Calu3 (cell line): ENCODE measurements around the gene BBS5. TPM values are rescaled to one million over a fixed set of nuclear protein-coding genes. Genes with fewer than 3 reads are reported as not detected.

Source experiments
- BruUV-seq: library from RNA; stranded (reverse); fragments of 400-500 nt; replicated peaks from 2 replicates; lab custom pipeline; 2021; lab: Mats Ljungman, UMichigan
- CTCF ChIA-PET: fragments of 300-600 bp; sonication (Branson Sonifier 250); formaldehyde crosslinking; loops from one replicate; lab custom pipeline; 2022; ENCODE audit warnings: antibody characterized with exemption; lab: Charles Lee
- DNase-seq: peaks from one replicate; pipeline ENCODE4 v3.0.0; 2022
- H3K27ac Mint-ChIP-seq: one replicate; pipeline ENCODE4 v1.8.0; 2022; ENCODE audit warnings: mixed read lengths; ENCODE audit not compliant: unreplicated experiment
- H3K27me3 Mint-ChIP-seq: one replicate; pipeline ENCODE4 v1.8.0; 2022; ENCODE audit warnings: mixed read lengths; ENCODE audit not compliant: unreplicated experiment
- H3K36me3 Mint-ChIP-seq: one replicate; pipeline ENCODE4 v1.8.0; 2022; ENCODE audit warnings: mild to moderate bottlenecking, moderate library complexity, mixed read lengths; ENCODE audit not compliant: insufficient read depth, unreplicated experiment
- H3K4me1 Mint-ChIP-seq: one replicate; pipeline ENCODE4 v1.8.0; 2022; ENCODE audit warnings: mild to moderate bottlenecking, low read depth, mixed read lengths; ENCODE audit not compliant: unreplicated experiment
- H3K4me3 Mint-ChIP-seq: one replicate; pipeline ENCODE4 v1.8.0; 2022; ENCODE audit warnings: mild to moderate bottlenecking, low read depth, moderate library complexity, mixed read lengths; ENCODE audit not compliant: unreplicated experiment
- H3K9me3 Mint-ChIP-seq: one replicate; pipeline ENCODE4 v1.8.0; 2022; ENCODE audit warnings: low read depth, mixed read lengths; ENCODE audit not compliant: unreplicated experiment
- intact Hi-C: fragments of 100-400 bp; cut with micrococcal nuclease; formaldehyde crosslinking; loops from one replicate; pipeline ENCODE4 v1.10.0; 2022; ENCODE audit not compliant: unreplicated experiment
- total RNA-seq: library from RNA; stranded (reverse); gene quantifications from 2 replicates; pipeline ENCODE4 v1.2.3, GENCODE V29; 2022
- TF ChIP-seq, protein P1 (sequence below): fragments of 200-600 bp; IDR thresholded peaks from one replicate; pipeline ENCODE4 v1.8.0; 2022; ENCODE audit warnings: antibody characterized with exemption; ENCODE audit not compliant: unreplicated experiment

Gene BBS5
- total RNA-seq, 1 experiment from 2014 or later: 3.3 TPM

GRCh38 chr2:169468841-169469240, 10.5 kb upstream of the BBS5 start:
- Mint-ChIP-seq H3K4me1 (no peaks in the 10 kb centered on the region), H3K9me3 (no peaks in the 10 kb centered on the region), H3K36me3 (no peaks in the 10 kb centered on the region), H3K27me3 (no peaks in the 10 kb centered on the region), H3K27ac (no peak overlapping the region), H3K4me3 (no peak overlapping the region)
- no TSS peak for BruUV-seq
- TF ChIP-seq, protein P1, sequence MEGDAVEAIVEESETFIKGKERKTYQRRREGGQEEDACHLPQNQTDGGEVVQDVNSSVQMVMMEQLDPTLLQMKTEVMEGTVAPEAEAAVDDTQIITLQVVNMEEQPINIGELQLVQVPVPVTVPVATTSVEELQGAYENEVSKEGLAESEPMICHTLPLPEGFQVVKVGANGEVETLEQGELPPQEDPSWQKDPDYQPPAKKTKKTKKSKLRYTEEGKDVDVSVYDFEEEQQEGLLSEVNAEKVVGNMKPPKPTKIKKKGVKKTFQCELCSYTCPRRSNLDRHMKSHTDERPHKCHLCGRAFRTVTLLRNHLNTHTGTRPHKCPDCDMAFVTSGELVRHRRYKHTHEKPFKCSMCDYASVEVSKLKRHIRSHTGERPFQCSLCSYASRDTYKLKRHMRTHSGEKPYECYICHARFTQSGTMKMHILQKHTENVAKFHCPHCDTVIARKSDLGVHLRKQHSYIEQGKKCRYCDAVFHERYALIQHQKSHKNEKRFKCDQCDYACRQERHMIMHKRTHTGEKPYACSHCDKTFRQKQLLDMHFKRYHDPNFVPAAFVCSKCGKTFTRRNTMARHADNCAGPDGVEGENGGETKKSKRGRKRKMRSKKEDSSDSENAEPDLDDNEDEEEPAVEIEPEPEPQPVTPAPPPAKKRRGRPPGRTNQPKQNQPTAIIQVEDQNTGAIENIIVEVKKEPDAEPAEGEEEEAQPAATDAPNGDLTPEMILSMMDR: no peak
- intact Hi-C loops: no loop called here
- DNase-seq: no peak
- CTCF ChIA-PET: interaction anchor here (0.6 to 1.0 kb wide), 2 partner anchors 10 to 902 kb away, joined by 3 to 6 read pairs; partner anchors contain the start of gene BBS5

DNA sequence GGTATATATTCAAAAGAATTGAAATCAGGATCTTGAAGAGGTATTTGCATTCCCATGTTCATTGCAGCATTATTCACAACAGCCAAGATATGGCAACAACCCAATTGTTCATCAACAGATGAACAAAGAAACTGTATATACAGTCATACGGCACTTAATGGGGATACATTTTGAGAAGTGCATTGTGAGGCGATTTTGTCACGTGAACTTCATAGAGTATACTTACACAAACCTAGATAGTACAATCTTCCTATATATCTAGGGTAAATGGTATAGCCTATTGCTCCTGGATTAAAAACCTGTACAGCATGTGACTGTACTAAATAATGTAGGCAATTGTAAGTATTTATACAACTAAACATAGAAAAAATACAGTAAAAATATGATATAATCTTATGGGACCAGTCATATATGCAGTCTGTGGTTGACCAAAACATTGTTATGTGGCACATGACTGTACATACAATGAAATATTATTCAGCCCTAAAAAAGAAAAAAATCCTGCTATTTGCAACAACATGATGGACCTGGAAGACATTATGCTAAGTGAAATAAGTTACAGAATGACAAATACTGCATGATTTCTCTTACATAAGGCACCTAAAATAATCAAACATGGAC, 9.2 kb upstream of the BBS5 start:
- no peak for DNase-seq
- no peaks in the 10 kb centered on the region for H3K36me3 Mint-ChIP-seq
- no peaks in the 10 kb centered on the region for H3K4me1 Mint-ChIP-seq
- no peak overlapping the region for H3K4me3 Mint-ChIP-seq
- no peaks in the 10 kb centered on the region for H3K9me3 Mint-ChIP-seq
- no TSS peak for BruUV-seq
- H3K27me3 Mint-ChIP-seq: no peaks in the 10 kb centered on the region
- CTCF ChIA-PET: interaction anchor here (1.0 kb wide), 1 partner anchor 9 kb away, joined by 6 read pairs; the partner anchor contains the start of gene BBS5
- H3K27ac Mint-ChIP-seq: no peak overlapping the region
- TF ChIP-seq, protein P1: no peak
- intact Hi-C loops: no loop called here

GRCh38 chr2:169472249-169472648, 7.0 kb upstream of the BBS5 start:
- TF ChIP-seq, protein P1: no peak
- Mint-ChIP-seq H3K4me3 (no peak overlapping the region), H3K36me3 (no peaks in the 10 kb centered on the region), H3K4me1 (no peaks in the 10 kb centered on the region), H3K9me3 (no peaks in the 10 kb centered on the region), H3K27ac (no peak overlapping the region), H3K27me3 (no peaks in the 10 kb centered on the region)
- intact Hi-C loops: no loop called here
- no peak for DNase-seq
- BruUV-seq: no TSS peak
- CTCF ChIA-PET: no interaction called here

- no peak for DNase-seq
- H3K4me1 Mint-ChIP-seq: peaks cover 8% of the 10 kb centered on the region
- H3K27ac Mint-ChIP-seq: no peak overlapping the region
- intact Hi-C loops: no loop called here
- no peaks in the 10 kb centered on the region for H3K27me3 Mint-ChIP-seq
- TF ChIP-seq, protein P1: no peak
- CTCF ChIA-PET: interaction anchor here (0.7 kb wide), 1 partner anchor 176 kb away, joined by 3 read pairs; no protein-coding TSS in a partner anchor
- H3K4me3 Mint-ChIP-seq: no peak overlapping the region
- BruUV-seq: no TSS peak
- peaks cover 15% of the 10 kb centered on the region for H3K36me3 Mint-ChIP-seq
- H3K9me3 Mint-ChIP-seq: no peaks in the 10 kb centered on the region
These were observed 2.8 kb upstream of the BBS5 start for GRCh38 chr2:169476459-169476858.
